HG02623 (cell line): ENCODE results near the gene DPYD.

Experiments used
- ATAC-seq: cut with Tn5 transposase; IDR thresholded peaks from one replicate; pipeline ENCODE4 v1.9.1; 2021; ENCODE audit warnings: moderate library complexity; ENCODE audit not compliant: unreplicated experiment

The DPYD gene

GRCh38 chr1:97630948-97631347 is 289.9 kb downstream of the DPYD start:
- ATAC-seq = no peak

DNA sequence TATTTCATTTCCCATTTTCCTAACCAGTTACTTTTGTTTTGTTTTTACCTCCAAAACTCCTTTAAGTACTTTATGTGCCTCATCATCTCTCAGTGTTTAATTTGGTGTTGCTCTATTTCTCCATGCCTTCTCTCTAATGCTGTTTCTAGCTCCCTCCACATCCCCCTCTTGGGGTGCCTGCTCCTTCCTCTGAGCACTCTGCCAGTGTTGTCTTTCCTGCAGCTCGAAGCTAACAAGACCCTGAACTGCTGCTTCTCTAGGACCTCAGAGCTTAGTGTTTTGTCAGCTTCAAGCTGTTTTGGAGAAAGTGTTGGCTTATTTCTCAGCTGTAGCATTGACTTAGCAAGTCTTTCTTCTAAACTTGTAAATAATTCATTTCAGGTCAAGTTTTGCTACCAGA is 290.6 kb downstream of the DPYD start:
- no peak for ATAC-seq

DNA sequence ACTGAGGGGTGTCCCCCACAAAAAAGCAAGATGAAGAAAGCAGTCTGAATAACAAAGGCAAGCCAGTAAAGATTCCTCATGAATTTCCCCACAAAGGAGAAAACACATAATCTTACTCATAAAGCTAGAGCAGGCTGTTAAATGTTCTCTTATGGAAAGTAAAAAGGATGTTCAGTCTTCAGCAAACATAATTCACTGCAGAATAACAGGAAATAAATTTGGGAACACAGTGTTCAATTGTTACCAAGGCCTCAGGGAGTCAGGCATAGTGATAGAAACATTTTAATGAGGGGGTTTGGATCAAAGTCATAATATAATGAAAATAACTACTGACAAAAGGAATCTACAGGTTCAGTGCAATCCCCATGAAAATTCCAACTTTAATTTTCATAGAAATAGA is 297.6 kb downstream of the DPYD start:
- no peak for ATAC-seq

GRCh38 chr1:97621955-97622354 is 298.9 kb downstream of the DPYD start:
- ATAC-seq = no peak

DNA sequence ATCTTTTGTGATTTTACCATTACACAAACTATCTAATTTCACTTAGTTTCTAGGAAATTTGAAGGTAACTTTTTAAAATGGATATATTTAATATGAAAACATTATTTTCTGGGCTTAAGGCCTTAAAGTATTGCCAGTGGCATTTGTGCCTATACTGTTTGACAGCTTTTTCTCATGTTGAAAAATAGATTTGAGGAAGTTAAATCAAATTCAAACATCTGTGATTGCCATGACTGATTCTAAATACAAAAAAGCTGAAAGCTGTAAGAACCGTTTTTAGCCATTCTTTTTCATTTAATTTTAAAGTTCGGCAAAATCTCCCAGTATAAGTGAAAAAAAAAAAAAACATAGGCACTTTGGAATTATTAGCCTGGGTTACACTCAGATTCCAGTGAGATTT is 301.1 kb downstream of the DPYD start:
- no peak for ATAC-seq

- ATAC-seq = peak; percentile 52
Observed at GRCh38 chr1:97610748-97611147, 310.1 kb downstream of the DPYD start.

DNA sequence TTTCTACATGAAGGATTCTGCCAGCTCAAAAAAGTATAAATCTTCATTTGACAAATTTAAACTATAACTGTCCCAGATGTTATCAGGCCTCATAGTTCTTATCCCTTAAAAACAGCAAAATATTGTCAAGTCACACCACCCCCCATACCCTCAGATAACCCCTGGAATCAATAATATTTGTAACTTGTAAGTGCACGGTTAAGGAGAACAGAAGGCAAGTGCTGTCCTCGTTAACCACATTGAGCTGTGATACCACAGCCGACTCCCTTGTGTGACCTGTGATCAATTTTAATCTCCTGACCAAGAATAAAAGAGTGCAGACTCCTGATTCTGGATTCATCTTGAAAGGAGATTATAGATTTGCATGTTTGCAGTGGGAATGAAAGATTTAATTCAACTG is 310.7 kb downstream of the DPYD start:
- no peak for ATAC-seq

DNA sequence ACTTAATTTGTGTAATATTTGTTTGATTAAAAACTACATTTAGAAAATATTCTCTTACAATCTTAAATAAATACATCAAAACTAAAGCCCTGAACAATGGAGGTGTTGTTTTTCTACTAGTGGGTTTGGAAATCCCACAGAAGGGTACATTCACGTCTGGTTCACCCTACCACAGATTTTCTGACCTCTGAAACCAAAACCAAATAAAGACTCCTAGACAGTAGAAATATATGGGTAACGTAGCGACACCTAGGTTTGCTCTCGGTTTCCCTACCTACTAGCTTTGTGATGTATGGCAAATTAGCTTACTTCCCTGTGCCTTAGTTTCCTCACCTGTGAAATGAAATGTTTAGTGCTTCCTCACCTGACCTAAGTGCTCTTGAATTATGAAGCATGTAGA is 312.6 kb downstream of the DPYD start:
- no peak for ATAC-seq

DNA sequence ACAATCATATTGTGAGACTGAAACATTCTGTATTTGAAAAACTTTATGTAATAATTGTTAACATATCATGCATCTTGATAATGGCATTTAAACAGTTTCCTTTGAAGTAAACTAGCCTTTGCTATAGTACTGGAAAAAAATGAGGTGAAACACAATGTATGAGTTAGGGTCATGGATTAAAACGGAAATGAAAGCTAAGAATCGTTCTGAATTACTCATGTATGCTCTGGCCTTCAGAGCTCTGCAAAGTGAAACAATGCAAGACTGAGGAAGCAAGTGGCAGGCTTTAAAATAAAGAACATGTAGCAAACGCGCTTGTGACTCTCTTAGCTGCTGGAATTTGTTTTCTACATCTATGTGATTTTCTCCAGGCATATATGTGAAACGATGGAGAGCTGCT is 317.1 kb downstream of the DPYD start:
- ATAC-seq = no peak

- ATAC-seq = no peak
Observed at GRCh38 chr1:97603218-97603617, 317.6 kb downstream of the DPYD start.

DNA sequence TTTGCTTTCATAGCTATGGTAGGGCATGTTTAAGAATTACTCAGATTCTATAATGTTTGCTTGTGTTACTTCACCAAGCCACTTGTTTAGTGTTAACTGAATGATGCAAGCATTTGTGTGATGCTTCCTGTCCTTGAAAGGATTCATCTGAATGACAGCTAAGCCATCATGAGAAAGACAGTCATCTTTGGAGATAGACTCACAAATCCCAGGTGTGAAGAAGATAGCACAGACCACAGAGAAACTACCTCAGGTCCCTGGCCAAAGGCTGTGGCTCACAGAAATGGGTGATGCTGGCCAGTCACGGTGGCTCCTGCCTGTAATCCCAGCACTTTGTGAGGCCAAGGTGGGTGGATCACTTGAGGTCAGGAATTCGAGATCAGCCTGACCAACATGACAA is 321.4 kb downstream of the DPYD start:
- ATAC-seq = no peak

DNA sequence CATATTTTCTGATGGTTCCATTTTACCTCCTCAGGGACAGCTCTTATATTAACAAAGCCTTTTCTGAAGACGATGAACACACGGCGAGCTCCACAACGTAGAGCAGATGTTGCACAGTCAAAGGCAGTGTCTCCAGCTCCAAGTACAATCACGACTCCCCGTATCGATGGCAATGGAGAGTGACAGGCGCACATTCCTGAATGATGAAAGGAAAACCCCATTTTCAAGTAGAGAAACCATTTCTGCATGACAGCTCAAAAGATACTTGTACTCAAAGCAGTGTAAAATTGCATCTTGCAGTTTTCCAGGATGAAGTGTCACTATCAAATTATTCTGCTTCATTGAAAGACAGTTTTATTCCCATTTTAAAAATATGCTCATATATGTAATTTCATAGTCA is 327.6 kb downstream of the DPYD start:
- ATAC-seq = no peak

- no peak for ATAC-seq
Observed at GRCh38 chr1:97588772-97589171, 332.1 kb downstream of the DPYD start.

DNA sequence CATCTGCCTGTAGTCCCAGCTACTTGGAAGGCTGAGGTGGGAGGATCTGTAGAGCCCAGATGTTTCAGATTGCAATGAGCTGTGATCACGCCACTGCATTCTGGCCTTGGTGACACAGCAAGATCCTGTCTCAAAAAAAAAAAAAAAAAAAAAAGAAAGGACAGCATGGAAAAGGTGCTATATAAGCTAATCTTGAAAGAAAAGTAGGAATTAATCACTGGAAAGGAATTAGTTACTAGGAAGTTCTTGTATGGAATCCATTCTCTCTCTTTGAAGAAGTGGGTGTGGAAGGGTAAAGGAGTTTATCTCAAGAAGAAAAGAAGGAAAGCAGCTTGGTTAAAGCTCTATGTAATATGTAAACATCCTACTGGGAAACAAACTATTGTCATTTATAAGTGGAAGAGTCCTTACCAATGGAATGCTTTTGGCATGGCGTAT is 339.2 kb downstream of the DPYD start:
- no peak for ATAC-seq

- no peak for ATAC-seq
Observed at GRCh38 chr1:97577613-97578012, 343.2 kb downstream of the DPYD start.

GRCh38 chr1:97573553-97573952 is 347.3 kb downstream of the DPYD start:
- ATAC-seq = no peak

DNA sequence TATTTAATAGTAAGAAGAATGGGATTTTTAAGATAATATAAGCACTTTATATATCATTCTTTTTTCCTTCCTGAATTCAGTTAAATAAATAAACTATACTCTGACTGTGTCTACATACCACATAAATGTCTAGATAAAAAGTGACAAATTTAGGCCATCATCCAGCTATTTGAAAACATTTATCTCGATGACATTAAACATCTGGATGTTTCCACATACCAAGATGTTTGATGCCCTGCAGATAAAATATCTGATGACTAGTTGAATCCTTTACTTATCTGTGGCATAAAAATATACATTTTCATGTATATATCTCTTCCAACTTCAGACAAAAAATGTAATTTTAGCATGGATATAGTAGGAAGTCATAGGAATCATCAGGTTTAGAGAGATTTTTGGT is 348.3 kb downstream of the DPYD start:
- no peak for ATAC-seq

DNA sequence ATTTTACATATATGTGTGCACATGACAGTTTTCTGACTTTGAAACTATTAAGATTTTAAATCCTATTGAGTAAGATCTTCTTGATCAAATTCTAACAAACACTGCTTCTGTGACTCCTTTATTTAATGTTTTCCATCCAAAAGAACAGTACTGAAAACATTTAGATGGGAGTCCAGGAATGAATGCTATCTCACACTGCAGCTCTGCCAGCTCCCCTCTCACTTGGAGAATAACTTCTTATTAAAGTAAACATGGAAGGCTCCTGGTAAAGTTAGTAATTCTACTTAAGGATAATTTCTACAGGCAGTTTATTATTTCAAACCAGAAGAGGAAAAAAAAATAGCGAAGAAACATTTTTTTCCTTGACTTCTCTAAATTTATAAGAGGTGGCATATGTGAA is 349.1 kb downstream of the DPYD start:
- no peak for ATAC-seq

DNA sequence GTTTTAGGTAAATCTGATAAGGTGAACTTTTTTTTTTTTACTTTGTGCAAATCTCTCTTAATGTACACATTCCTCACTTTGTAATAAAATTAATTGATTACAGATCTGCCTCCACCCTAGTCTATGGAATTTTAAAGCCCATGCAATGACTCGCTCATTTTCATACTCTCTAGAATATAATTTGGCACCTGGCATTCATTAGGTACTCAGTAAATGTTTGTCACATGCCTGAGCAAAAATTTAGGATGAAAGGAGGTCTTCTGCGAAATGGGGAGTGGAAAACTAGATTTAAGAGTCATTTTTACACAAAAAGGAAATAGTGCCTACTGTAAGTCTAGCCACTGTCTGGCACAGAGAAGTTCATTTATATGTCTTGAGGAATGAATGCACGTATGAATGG is 350.1 kb downstream of the DPYD start:
- ATAC-seq = no peak

- no peak for ATAC-seq
Observed at GRCh38 chr1:97567000-97567749, 353.7 kb downstream of the DPYD start.

GRCh38 chr1:97565886-97566285 is 354.9 kb downstream of the DPYD start:
- no peak for ATAC-seq

GRCh38 chr1:97563926-97564325 is 356.9 kb downstream of the DPYD start:
- ATAC-seq = no peak

- ATAC-seq = no peak
Observed at GRCh38 chr1:97562081-97562480, 358.8 kb downstream of the DPYD start.
